Astrocyte of the cerebellum (primary cell): ENCODE data around the gene ZNF689.
A peak's percentile ranks its signal among the peaks of the same experiment; 100 is the strongest.

Experiments used
- DNase-seq: peaks from one replicate; pipeline ENCODE4 v3.0.0-alpha.2; 2011; ENCODE audit warnings: low read depth
- H3K4me3 ChIP-seq: 2 replicates; pipeline ENCODE4 v1.5.1; 2011; ENCODE audit warnings: mild to moderate bottlenecking, low read depth, low read length, moderate library complexity
- CTCF ChIP-seq: IDR thresholded peaks from 2 replicates; pipeline ENCODE4 v1.5.1; 2012; ENCODE audit warnings: low read length, low read depth, moderate library complexity, mild to moderate bottlenecking; ENCODE audit errors: missing control alignments
- in situ Hi-C: cut with HindIII; loops from 2 replicates; pipeline ENCODE4 v1.10.0; 2017; ENCODE audit warnings: low sequenced_read_pairs

ZNF689 gene

DNA sequence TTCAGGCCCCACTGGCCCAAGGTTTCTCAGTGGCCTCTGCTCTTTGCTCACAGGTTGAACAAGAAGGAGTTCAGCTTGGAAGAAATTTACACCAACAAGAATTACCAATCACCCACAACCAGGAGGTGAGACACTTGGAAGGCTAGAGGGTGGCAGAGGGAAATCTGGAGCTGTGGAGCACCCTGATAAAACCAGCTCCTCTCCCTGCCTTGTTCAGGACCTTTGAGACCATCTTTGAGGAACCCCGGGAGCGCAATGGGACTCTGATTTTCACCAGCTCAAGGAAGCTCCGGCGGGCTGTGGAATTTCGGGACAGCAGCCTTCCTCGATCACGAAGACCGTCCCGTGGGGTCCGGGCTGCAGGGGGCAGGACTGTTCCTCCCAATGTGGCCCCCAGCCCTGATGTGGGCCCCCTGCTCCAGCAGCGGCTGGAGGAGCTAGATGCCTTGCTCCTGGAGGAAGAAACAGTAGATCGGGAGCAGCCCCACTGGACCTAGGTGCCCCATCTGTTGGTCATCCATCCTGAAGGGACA, 45.7 kb upstream of the ZNF689 start:
- H3K4me3 ChIP-seq = no peak overlapping the region
- TF ChIP-seq CTCF = no peak
- in situ Hi-C loops = no loop called here
- no peak for DNase-seq

GRCh38 chr16:30654856-30655255, 44.7 kb upstream of the ZNF689 start:
- in situ Hi-C loops = no loop called here

DNA sequence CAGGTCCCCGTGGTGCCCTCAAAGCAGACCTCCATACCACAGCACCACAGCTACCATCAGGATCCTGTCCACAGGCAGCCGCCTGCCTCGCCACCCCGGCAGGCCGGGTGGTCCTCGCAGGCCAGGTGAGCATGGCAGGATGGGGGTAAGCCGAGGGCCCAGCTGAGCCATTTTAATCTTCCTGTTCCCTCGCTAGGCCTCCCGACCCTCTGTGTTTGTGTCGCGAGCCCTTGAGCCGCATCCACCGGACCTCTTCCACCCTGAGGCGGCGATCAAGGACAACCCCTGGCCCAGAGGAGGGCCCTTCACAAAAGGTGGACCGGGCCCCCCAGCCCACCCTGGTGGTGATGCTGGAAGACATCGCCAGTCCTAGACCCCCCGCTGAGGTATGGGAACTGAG, 42.5 kb upstream of the ZNF689 start:
- H3K4me3 ChIP-seq = no peak overlapping the region
- in situ Hi-C loops = no loop called here
- DNase-seq = no peak
- TF ChIP-seq CTCF = no peak

More at GRCh38 chr16:30654856-30655255, 44.7 kb upstream of the ZNF689 start:
- no peak overlapping the region for H3K4me3 ChIP-seq
- TF ChIP-seq CTCF = no peak
- DNase-seq = no peak

- no peak for TF ChIP-seq CTCF
- in situ Hi-C loops = no loop called here
- no peak for DNase-seq
Observed at GRCh38 chr16:30652005-30652296, 41.8 kb upstream of the ZNF689 start.

GRCh38 chr16:30651124-30652004, 41.2 kb upstream of the ZNF689 start:
- H3K4me3 ChIP-seq = peak overlapping the region; percentile 93
- DNase-seq = no peak
- TF ChIP-seq CTCF = peak; percentile 36
- in situ Hi-C loops = no loop called here

More at GRCh38 chr16:30652005-30652296, 41.8 kb upstream of the ZNF689 start:
- H3K4me3 ChIP-seq = peak overlapping the region; percentile 93

DNA sequence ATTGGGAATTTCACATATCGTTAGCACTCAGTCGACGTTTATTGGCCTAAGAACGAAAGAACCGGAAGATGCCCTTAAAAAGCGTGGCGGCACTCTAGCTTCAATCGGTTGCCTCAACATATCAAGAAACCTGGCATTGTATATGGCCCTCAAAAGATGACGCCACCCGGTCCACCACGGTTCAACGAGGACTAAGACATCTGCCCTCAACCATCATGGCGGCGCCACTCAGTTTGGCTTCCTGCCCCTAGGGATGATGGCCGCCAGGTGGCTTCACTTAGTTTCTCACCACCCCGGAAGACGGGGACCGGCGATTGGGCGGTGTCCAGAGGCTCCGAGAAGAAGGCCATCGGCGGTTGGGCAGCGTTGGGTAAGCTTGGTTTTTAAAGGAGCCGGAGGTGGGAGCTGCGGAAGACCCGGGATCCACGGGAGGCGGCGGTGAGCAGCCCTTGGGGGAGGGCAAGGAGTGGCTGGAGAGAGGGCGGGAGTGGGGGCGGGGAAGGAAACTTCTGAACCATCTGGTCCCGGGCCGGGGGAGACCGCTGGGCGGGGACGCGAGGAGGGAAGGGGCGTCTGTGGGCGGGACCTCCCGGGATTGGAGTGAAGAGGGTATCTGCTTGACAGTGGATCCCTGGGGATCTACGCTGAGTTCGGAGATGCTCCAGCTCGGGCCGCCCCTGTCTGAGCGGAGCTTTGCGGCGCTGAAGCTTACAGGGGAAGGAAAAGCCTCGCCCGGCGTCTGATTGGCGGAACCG, 40.4 kb upstream of the ZNF689 start, which contains the start of gene PRR14:
Gene PRR14, plus strand, starts transcription at position 592 of the 755 bp plus-strand sequence. CDS start 686 bp downstream, outside the sequence.
- in situ Hi-C loops = no loop called here
- H3K4me3 ChIP-seq = peak within 1 kb of the TSS; percentile 93
- peak; percentile 99 for DNase-seq
- peak; percentile 8 for TF ChIP-seq CTCF
